22Rv1 (cell line): ENCODE measurements around the gene CTNNA3.

Experiments
- ZFX ChIP-seq: fragments of 450-650 bp; IDR thresholded peaks from 2 replicates; pipeline ENCODE4 v1.6.1; 2017; ENCODE audit warnings: antibody characterized with exemption, borderline replicate concordance
- TF ChIP-seq, protein P1 (sequence below): fragments of 450-650 bp; IDR thresholded peaks from 2 replicates; pipeline ENCODE4 v1.5.1; 2017; ENCODE audit warnings: mild to moderate bottlenecking

DNA sequence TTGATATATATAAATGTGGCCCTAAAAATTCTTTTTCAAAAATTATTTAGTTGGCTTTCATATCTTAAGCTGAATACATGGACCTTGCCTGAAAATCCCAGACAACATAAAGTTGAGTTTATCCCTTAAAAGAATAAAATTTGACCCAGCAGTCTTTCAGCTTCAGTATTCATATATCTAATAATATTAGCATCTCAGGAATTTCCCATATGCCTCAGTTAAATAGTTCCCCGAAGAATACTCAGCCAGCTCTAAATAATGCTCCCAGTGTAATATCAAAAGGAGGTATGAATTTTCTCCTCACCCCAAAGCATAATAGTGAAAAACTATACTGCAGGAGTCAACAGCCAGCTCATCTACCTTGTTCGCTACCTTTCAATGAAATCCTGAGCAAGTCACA is 145.9 kb downstream of the CTNNA3 start:
- TF ChIP-seq, protein P1, sequence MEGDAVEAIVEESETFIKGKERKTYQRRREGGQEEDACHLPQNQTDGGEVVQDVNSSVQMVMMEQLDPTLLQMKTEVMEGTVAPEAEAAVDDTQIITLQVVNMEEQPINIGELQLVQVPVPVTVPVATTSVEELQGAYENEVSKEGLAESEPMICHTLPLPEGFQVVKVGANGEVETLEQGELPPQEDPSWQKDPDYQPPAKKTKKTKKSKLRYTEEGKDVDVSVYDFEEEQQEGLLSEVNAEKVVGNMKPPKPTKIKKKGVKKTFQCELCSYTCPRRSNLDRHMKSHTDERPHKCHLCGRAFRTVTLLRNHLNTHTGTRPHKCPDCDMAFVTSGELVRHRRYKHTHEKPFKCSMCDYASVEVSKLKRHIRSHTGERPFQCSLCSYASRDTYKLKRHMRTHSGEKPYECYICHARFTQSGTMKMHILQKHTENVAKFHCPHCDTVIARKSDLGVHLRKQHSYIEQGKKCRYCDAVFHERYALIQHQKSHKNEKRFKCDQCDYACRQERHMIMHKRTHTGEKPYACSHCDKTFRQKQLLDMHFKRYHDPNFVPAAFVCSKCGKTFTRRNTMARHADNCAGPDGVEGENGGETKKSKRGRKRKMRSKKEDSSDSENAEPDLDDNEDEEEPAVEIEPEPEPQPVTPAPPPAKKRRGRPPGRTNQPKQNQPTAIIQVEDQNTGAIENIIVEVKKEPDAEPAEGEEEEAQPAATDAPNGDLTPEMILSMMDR = no peak
- TF ChIP-seq ZFX = no peak
